GM10248 (cell line): ENCODE data around the gene YIPF6.
"Not testable (repeated sequence)": the region's sequence is repeated elsewhere in the genome, so short reads cannot be mapped to it uniquely, and the experiment has no call there.

Experiments
- CTCF ChIA-PET: fragments of 300-600 bp; sonication (Branson Sonifier 250); formaldehyde crosslinking; extraction: SDS; loops from one replicate; lab custom pipeline; 2021; ENCODE audit warnings: antibody characterized with exemption; lab: Yijun Ruan, JAX
- POLR2A ChIA-PET: fragments of 350-650 bp; sonication (Branson Sonifier 250); formaldehyde crosslinking; extraction: SDS; loops from one replicate; lab custom pipeline; 2020; ENCODE audit warnings: antibody characterized with exemption; lab: Yijun Ruan, JAX
- DNase-seq: peaks from one replicate; pipeline ENCODE4 v3.0.0; 2012; ENCODE audit errors: extremely low spot score
- CTCF ChIP-seq: IDR thresholded peaks from 2 replicates; pipeline ENCODE4 v1.5.1; 2012; ENCODE audit warnings: mild to moderate bottlenecking, low read depth; ENCODE audit errors: extremely low read depth, missing control alignments, control extremely low read depth

Gene YIPF6

GRCh38 chrX:68462197-68462596 lies 36.7 kb upstream of the YIPF6 start:
- DNase-seq: no peak
- POLR2A ChIA-PET: no interaction called here
- CTCF ChIA-PET: no interaction called here
- no peak for TF ChIP-seq CTCF

DNA sequence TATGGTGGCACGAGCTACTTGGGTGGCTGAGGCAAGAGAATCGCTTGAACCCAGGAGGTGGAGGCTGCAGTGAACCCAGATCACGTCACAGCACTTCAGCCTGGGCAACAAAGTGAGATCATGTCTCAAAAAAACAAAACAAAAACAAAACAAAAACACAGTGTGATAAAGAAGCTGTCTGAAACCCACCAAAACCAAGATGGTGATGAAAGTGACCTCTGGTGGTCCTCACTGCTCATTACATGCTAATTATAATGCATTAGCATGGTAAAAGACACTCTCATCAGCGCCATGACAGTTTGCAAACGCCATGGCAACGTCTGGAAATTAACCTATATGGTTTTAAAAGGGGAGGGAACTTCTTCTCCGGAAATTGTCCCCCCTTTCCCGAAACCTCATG lies 36.2 kb upstream of the YIPF6 start:
- ChIA-PET CTCF (no interaction called here), POLR2A (no interaction called here)
- peak; percentile 28 for TF ChIP-seq CTCF
- DNase-seq: no peak

DNA sequence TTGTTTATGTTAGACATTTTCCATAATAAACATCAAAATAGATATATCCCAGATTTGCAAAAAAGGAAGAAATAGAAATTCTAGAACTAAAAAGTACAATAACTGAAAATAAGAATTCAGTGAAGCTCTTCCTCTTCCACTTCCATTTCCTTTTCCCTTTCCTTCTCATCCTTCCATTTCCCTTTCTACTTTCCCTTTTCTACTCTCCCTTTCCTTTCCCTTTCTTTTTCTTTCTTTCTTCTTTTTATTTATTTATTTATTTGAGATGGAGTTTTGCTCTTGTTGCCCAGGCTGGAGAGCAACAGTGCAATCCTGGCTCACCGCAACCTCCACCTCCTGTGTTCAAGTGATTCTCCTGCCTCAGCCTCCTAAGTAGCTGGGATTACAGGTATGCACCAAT lies 35.0 kb upstream of the YIPF6 start:
- no peak for DNase-seq
- ChIA-PET POLR2A (no interaction called here), CTCF (no interaction called here)
- TF ChIP-seq CTCF: no peak

GRCh38 chrX:68464796-68465195 lies 34.1 kb upstream of the YIPF6 start:
- POLR2A ChIA-PET: no interaction called here
- CTCF ChIA-PET: no interaction called here

DNA sequence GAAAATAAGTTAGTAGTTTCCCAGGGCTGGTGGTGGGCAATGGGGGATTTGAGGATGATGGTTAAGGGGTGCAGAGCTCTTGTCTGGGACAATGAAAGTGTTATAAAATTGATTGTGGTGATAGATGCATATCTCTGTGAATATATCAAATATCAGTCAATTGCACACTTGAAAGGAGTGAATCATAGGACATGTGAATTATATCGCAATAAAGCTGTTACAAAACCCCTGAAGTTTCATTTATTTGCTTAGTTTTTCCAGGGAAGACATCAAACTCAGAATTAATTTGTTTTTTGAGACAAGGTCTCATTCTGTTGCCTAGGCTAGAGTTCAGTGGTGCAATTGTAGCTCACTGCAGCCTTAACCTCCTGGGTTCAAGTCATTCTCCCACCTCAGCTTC lies 17.9 kb upstream of the YIPF6 start:
- TF ChIP-seq CTCF: no peak
- POLR2A ChIA-PET: no interaction called here
- DNase-seq: no peak
- CTCF ChIA-PET: no interaction called here

More at GRCh38 chrX:68464796-68465195, 34.1 kb upstream of the YIPF6 start:
- TF ChIP-seq CTCF: no peak
- no peak for DNase-seq

- DNase-seq, POLR2A ChIA-PET, CTCF ChIA-PET: not testable (repeated sequence)
Observed at GRCh38 chrX:68486198-68486597, 12.7 kb upstream of the YIPF6 start.

DNA sequence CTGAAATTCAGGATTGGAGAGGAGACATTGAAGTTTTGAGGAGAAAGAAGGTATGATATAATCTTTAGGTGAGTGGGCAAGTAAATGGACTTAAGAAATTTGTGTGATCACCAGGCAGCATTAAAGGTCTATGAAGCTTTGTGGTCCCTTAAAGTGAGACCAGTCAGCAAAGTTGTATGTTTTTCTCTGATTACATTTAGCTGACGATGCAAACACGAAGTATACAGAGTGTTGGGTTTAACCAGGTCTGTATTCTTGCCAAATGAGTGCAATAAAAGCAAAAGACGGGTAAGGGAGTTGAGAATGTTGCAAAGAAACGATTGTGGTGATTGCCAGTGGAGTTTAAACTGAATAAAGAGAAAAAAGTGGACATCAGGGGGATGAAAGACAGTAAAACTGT lies 11.6 kb upstream of the YIPF6 start:
- no peak for DNase-seq
- TF ChIP-seq CTCF: no peak
- ChIA-PET CTCF (no interaction called here), POLR2A (no interaction called here)

DNA sequence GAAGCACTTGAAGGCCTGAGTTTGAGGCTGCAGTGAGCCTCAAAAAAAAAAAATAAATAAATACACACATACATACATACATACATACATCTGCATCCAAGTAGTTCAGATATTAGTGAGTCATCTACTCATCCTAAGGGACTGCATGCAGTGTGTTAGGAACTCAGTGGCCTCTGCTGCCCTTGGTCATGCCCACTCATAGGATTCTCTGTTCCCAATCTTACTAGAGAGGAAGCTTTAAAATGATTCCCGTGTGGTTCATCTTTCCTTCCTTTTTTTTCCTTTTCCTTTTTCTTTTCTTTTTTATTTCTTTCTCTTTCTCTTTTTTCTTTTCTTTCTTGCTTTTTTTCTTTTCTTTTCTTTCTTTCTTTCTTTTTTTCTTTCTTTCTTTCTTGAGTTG lies 10.9 kb upstream of the YIPF6 start:
- no peak for DNase-seq
- CTCF ChIA-PET: no interaction called here
- TF ChIP-seq CTCF: no peak
- POLR2A ChIA-PET: no interaction called here
